Measurements from ENCODE around the gene UPF2.

GRCh38 chr10:12061124-12061523, 18.5 kb upstream of the UPF2 start:
- no peak for TF ChIP-seq CTCF (IDR thresholded peaks at IDR 0.05; ENCODE audit: low read depth, low read length)
- no peak for TF ChIP-seq POLR2A (IDR thresholded peaks at IDR 0.05; ENCODE audit: extremely low read depth, insufficient read length)
- no peak for TF ChIP-seq MAX (IDR thresholded peaks at IDR 0.05; ENCODE audit: low read depth, low read length)

All from NB4 (cell line).